GM23338 (cell line): ENCODE results near the gene RHNO1.

Experiments
- CREB1 ChIP-seq: fragments of 250-450 bp; sonication (Bioruptor Pico); IDR thresholded peaks from 2 replicates; pipeline ENCODE4 v1.5.0; 2020; ENCODE audit warnings: low read depth, mild to moderate bottlenecking, moderate library complexity
- EZH2 ChIP-seq: fragments of 200-600 bp; sonication (generic); IDR thresholded peaks from one replicate; pipeline ENCODE4 v1.8.0; 2017; ENCODE audit warnings: antibody characterized with exemption, mild to moderate bottlenecking, low read depth; ENCODE audit not compliant: unreplicated experiment
- TF ChIP-seq, protein P1 (sequence below), 2 experiments: fragments of 200-600 bp in 1 of 2; sonication (generic) in 1 of 2; conservative IDR thresholded peaks; 2 replicates each; pipeline versions ENCODE4 v1.5.1 to v1.6.1; 2016 to 2017; ENCODE audit warnings: antibody characterized with exemption in 2 of 2, low read depth in 2 of 2, mild to moderate bottlenecking in 2 of 2, moderate library complexity in 1 of 2

- TF ChIP-seq, protein P1, sequence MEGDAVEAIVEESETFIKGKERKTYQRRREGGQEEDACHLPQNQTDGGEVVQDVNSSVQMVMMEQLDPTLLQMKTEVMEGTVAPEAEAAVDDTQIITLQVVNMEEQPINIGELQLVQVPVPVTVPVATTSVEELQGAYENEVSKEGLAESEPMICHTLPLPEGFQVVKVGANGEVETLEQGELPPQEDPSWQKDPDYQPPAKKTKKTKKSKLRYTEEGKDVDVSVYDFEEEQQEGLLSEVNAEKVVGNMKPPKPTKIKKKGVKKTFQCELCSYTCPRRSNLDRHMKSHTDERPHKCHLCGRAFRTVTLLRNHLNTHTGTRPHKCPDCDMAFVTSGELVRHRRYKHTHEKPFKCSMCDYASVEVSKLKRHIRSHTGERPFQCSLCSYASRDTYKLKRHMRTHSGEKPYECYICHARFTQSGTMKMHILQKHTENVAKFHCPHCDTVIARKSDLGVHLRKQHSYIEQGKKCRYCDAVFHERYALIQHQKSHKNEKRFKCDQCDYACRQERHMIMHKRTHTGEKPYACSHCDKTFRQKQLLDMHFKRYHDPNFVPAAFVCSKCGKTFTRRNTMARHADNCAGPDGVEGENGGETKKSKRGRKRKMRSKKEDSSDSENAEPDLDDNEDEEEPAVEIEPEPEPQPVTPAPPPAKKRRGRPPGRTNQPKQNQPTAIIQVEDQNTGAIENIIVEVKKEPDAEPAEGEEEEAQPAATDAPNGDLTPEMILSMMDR (conservative IDR thresholded peaks at IDR 0.05; ENCODE audit: low read depth in 2 of 2), result no peak
- TF ChIP-seq CREB1 (CRISPR knock-in tag) (no peak), EZH2 (no peak)
Observed at GRCh38 chr12:2897418-2897817, 20.4 kb downstream of the RHNO1 start.
